ENCODE results near the gene EAF1.
A peak's percentile ranks its signal among the peaks of the same experiment; 100 is the strongest.

Gene EAF1

DNA sequence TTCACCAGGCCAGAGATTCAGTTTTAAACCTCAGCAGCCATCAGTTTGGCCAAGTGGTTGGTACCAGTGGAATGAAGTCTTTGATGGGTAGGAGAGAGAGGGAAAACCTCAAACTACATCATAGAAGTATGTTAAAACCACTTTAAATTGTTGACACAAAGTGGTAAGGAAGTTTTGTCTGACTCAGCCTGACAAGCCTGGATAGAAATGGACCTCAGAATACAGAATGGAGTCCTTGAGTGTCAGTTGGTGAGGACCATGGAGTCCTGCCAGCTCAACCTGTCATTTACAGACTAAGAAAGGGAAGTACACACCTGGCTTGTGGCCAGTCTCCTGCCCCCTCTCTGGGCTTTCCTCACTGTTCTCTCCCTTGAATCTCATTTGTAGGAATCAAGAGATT lies 12.1 kb downstream of the EAF1 start:
- peak; percentile 72 for DNase-seq (ENCODE audit: low read depth)
- no peak overlapping the region for H3K4me3 ChIP-seq (ENCODE audit: control insufficient read depth, low read depth, low read length)
- TF ChIP-seq, protein P1, sequence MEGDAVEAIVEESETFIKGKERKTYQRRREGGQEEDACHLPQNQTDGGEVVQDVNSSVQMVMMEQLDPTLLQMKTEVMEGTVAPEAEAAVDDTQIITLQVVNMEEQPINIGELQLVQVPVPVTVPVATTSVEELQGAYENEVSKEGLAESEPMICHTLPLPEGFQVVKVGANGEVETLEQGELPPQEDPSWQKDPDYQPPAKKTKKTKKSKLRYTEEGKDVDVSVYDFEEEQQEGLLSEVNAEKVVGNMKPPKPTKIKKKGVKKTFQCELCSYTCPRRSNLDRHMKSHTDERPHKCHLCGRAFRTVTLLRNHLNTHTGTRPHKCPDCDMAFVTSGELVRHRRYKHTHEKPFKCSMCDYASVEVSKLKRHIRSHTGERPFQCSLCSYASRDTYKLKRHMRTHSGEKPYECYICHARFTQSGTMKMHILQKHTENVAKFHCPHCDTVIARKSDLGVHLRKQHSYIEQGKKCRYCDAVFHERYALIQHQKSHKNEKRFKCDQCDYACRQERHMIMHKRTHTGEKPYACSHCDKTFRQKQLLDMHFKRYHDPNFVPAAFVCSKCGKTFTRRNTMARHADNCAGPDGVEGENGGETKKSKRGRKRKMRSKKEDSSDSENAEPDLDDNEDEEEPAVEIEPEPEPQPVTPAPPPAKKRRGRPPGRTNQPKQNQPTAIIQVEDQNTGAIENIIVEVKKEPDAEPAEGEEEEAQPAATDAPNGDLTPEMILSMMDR (conservative IDR thresholded peaks at IDR 0.05; ENCODE audit: control insufficient read depth, insufficient read depth, low read depth, low read length) = no peak

- TF ChIP-seq, protein P1 (conservative IDR thresholded peaks at IDR 0.05; ENCODE audit: control insufficient read depth, insufficient read depth, low read depth, low read length) = no peak
- H3K4me3 ChIP-seq (ENCODE audit: control insufficient read depth, low read depth, low read length) = no peak overlapping the region
- peak; percentile 72 for DNase-seq (ENCODE audit: low read depth)
These were observed 13.5 kb downstream of the EAF1 start for GRCh38 chr3:15440891-15441290.

DNA sequence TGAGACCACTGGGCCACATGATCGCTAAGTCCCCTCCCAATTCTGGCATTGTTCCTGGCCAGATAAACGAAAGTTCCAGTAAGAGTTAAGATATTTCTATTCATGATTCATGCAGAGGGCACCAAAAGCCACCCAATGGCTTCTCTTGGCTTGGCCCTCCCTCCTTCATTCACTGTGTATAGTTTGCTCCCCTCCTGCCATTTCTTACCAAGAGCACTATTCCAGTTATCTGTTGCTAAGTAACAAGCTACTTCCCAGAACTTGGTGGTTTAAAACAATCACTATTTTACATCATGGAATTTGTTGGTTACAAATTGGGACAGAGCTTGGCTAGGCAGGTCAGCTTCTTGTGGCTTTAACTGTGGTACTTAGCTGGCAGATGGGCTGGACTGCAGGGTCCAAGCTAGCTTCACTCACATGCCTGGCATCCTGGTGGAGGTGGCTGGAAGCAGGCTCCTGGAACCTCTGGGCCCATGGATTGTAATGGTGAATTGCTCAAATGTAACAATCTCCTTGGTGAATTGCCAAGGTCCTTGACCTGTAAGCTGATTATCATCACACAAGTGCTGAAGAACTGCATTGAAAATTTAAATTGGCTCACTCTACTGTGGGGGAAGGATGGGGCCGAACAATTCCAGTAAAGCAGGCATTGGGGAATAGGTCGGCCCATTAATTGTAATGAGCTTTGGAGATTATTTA lies 16.6 kb downstream of the EAF1 start:
- TF ChIP-seq, protein P1 (conservative IDR thresholded peaks at IDR 0.05; ENCODE audit: control insufficient read depth, insufficient read depth, low read depth, low read length) = no peak
- H3K4me3 ChIP-seq (ENCODE audit: control insufficient read depth, low read depth, low read length) = no peak overlapping the region
- DNase-seq (ENCODE audit: low read depth) = peak; percentile 16

DNA sequence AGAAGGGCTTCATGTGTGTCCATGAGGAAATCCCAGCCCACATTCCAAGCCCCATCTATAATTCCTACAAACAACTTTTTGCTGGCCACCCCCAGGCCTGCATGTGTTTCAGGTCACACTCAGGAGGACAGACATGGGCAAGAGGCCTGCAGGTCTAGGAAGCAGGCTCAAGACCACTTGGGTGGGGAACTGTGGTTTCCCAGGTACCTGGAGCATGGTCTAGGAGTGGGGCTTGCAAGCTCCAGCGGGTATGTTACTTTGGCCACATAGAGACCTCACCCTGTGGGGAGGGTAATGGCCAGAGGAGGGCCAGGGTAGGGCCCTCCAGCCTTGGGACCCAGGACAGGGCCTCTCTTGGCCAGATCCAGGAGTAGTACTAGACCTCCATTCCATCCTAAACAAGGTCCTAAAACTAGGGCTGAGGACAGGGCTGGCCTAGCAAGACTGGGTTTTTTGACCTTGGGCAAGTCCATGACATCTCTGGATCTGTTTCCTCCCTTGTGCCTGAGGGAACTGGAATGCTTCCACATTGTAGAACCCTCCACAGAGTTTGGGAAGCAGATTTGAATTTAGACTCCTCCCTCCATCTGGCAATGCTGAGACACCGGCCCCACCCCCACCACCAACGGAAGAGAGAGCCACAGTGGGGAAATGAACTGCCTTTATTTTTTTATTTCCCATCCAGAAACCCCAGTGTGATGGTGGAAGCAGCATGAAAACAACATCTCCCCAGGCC lies 22.3 kb downstream of the EAF1 start:
- DNase-seq (ENCODE audit: low read depth) = no peak
- TF ChIP-seq, protein P1 (conservative IDR thresholded peaks at IDR 0.05; ENCODE audit: control insufficient read depth, insufficient read depth, low read depth, low read length) = no peak
- no peak overlapping the region for H3K4me3 ChIP-seq (ENCODE audit: control insufficient read depth, low read depth, low read length)

GRCh38 chr3:15450438-15451215 lies 23.2 kb downstream of the EAF1 start:
- TF ChIP-seq, protein P1 (conservative IDR thresholded peaks at IDR 0.05; ENCODE audit: control insufficient read depth, insufficient read depth, low read depth, low read length) = no peak
- no peak for DNase-seq (ENCODE audit: low read depth)
- H3K4me3 ChIP-seq (ENCODE audit: control insufficient read depth, low read depth, low read length) = no peak overlapping the region

DNA sequence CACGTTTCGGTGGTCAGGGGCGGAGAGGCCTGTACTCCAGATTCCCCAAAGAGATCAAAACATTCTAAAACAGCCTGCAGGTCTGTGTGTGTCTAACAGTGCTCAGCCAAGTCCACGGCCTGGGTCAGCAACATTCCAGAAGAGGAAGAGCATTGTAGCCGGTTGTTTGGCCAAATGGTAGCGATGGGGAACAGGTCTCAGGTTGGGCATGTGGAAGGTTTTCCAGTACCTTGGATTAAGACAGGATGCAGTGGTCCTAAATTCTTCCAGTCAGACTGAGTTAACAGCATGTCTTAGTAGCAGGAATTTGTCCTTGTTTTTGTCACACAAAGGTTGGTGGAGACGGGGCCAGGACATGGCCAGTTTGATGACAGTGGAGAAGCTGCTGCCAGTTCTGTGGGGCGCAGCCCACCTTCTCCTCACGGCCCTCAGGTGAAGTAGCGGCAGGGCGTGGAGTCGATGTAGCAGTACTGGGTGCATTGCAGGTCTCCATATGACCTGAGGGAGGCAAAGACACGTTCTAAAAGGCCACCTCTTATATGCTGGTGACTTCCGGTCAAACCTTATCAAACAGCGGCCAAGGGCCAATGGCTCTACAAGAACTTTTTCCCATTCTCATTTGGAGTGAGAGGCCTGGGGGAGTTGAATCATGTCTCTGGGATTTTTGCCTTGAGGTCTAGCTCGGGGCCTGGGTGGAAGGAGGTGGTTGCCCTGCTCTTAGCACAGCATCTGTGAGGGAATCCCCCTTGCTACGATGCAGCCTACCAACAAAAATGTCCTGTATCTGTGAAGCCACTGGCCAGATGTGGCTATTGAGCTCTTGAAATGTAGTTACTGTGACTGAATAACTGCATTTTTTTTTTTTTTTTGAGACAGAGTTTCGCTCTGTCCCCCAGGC lies 24.1 kb downstream of the EAF1 start:
- no peak for DNase-seq (ENCODE audit: low read depth)
- H3K4me3 ChIP-seq (ENCODE audit: control insufficient read depth, low read depth, low read length) = no peak overlapping the region
- TF ChIP-seq, protein P1 (conservative IDR thresholded peaks at IDR 0.05; ENCODE audit: control insufficient read depth, insufficient read depth, low read depth, low read length) = no peak
